OCI-LY1 (cell line): ENCODE data around the gene UMODL1.

Experiments used
- EZH2 ChIP-seq: fragments of 200-600 bp; sonication (generic), shearing (Covaris generic); IDR thresholded peaks from 2 replicates; pipeline ENCODE4 v1.8.0; 2017; ENCODE audit warnings: borderline replicate concordance, mixed run types, mild to moderate bottlenecking, antibody characterized with exemption, low read length, moderate library complexity, mixed read lengths
- TF ChIP-seq, protein P1 (sequence below): fragments of 200-600 bp; sonication (generic), shearing (Covaris generic); IDR thresholded peaks from 2 replicates; pipeline ENCODE4 v1.5.1; 2017; ENCODE audit warnings: mild to moderate bottlenecking, antibody characterized with exemption, low read length, moderate library complexity, mixed read lengths

DNA sequence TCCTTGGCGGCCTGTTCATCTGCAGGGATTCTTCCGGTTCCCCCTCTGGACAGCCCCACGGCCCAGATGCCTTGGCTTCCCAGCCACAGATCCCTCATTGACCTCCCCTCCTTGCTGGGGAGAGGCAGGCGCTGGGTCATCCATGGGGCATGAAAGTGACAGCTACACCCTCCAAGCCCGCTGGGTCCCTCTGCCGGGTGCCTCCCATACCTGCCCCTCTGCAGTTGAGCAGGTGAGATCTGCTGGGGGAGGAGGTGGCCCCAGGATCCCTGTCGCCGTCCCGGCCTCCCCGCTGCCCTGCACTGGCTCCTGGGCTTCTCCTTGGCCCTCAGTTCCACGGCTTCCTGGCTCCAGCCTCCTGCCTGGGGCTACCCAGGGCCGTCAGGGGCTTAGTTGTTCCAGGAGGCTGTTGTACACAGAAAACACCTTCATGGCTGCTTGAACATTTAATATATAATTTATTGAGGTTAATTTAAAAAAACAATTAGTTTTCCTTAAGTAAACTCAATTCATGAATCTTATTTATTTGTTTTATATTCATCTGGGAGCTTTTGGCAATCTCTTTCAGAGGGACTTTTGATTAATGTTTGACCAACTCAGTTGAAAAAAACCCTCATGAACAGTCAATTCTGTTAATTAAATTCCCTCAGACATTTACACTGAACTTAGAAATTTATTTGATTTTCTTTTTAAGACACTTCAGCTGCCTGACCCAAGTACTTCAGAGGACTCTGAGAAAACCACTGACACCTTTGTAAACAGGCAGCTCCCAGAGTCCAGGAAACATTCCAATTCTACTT, 80.2 kb downstream of the UMODL1 start:
- TF ChIP-seq, protein P1, sequence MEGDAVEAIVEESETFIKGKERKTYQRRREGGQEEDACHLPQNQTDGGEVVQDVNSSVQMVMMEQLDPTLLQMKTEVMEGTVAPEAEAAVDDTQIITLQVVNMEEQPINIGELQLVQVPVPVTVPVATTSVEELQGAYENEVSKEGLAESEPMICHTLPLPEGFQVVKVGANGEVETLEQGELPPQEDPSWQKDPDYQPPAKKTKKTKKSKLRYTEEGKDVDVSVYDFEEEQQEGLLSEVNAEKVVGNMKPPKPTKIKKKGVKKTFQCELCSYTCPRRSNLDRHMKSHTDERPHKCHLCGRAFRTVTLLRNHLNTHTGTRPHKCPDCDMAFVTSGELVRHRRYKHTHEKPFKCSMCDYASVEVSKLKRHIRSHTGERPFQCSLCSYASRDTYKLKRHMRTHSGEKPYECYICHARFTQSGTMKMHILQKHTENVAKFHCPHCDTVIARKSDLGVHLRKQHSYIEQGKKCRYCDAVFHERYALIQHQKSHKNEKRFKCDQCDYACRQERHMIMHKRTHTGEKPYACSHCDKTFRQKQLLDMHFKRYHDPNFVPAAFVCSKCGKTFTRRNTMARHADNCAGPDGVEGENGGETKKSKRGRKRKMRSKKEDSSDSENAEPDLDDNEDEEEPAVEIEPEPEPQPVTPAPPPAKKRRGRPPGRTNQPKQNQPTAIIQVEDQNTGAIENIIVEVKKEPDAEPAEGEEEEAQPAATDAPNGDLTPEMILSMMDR: no peak
- TF ChIP-seq EZH2: no peak
